ENCODE measurements around the gene BIRC3. TPM values are rescaled to one million over a fixed set of nuclear protein-coding genes. Genes with fewer than 3 reads are reported as not detected.
"Not testable (repeated sequence)": the region's sequence is repeated elsewhere in the genome, so short reads cannot be mapped to it uniquely, and the experiment has no call there.

The BIRC3 gene
- total RNA-seq, 1 donor from 2014 or later = 1.6 TPM

GRCh38 chr11:102293873-102294601 is 23.2 kb upstream of the BIRC3 start:
- Histone ChIP-seq H3K4me3 (ENCODE audit: low read length in 3 of 3) (no peak overlapping the region), H3K27me3 (ENCODE audit: control insufficient read depth in 3 of 3, insufficient read depth in 3 of 3, low read length in 3 of 3) (no peaks in the 10 kb centered on the region), H3K9me3 (ENCODE audit: control insufficient read depth in 3 of 3, low read length in 3 of 3) (no peaks in the 10 kb centered on the region), H3K4me1 (ENCODE audit: control insufficient read depth in 3 of 3, insufficient read depth in 3 of 3, low read length in 3 of 3) (peaks cover 0 to 4% (median 0%) of the 10 kb centered on the region in 3 donors), H3K9ac (ENCODE audit: low read depth in 1 of 3, low read length in 3 of 3) (no peak overlapping the region), H3K36me3 (ENCODE audit: control insufficient read depth in 3 of 3, insufficient read depth in 3 of 3, low read length in 3 of 3) (no peaks in the 10 kb centered on the region), H3K27ac (ENCODE audit: low read depth, low read length) (no peak overlapping the region)

- Histone ChIP-seq H3K27ac (ENCODE audit: low read depth, low read length) (no peak overlapping the region), H3K9me3 (ENCODE audit: control insufficient read depth in 3 of 3, low read length in 3 of 3) (no peaks in the 10 kb centered on the region), H3K27me3 (ENCODE audit: control insufficient read depth in 3 of 3, insufficient read depth in 3 of 3, low read length in 3 of 3) (no peaks in the 10 kb centered on the region), H3K36me3 (ENCODE audit: control insufficient read depth in 3 of 3, insufficient read depth in 3 of 3, low read length in 3 of 3) (no peaks in the 10 kb centered on the region), H3K4me3 (ENCODE audit: low read length in 3 of 3) (no peak overlapping the region), H3K4me1 (ENCODE audit: control insufficient read depth in 3 of 3, insufficient read depth in 3 of 3, low read length in 3 of 3) (peaks cover 0 to 4% (median 0%) of the 10 kb centered on the region in 3 donors), H3K9ac (ENCODE audit: low read depth in 1 of 3, low read length in 3 of 3) (no peak overlapping the region)
Observed at GRCh38 chr11:102295045-102295444, 22.2 kb upstream of the BIRC3 start.

GRCh38 chr11:102296757-102297156 is 20.5 kb upstream of the BIRC3 start:
- H3K9ac ChIP-seq (ENCODE audit: low read depth in 1 of 3, low read length in 3 of 3); H3K27ac ChIP-seq (ENCODE audit: low read depth, low read length); H3K4me3 ChIP-seq (ENCODE audit: low read length in 3 of 3); H3K27me3 ChIP-seq (ENCODE audit: control insufficient read depth in 3 of 3, insufficient read depth in 3 of 3, low read length in 3 of 3); H3K9me3 ChIP-seq (ENCODE audit: control insufficient read depth in 3 of 3, low read length in 3 of 3); H3K4me1 ChIP-seq (ENCODE audit: control insufficient read depth in 3 of 3, insufficient read depth in 3 of 3, low read length in 3 of 3); H3K36me3 ChIP-seq (ENCODE audit: control insufficient read depth in 3 of 3, insufficient read depth in 3 of 3, low read length in 3 of 3): not testable (repeated sequence)

- H3K9me3 ChIP-seq (ENCODE audit: control insufficient read depth in 3 of 3, low read length in 3 of 3); H3K27ac ChIP-seq (ENCODE audit: low read depth, low read length); H3K4me3 ChIP-seq (ENCODE audit: low read length in 3 of 3); H3K27me3 ChIP-seq (ENCODE audit: control insufficient read depth in 3 of 3, insufficient read depth in 3 of 3, low read length in 3 of 3); H3K9ac ChIP-seq (ENCODE audit: low read depth in 1 of 3, low read length in 3 of 3); H3K4me1 ChIP-seq (ENCODE audit: control insufficient read depth in 3 of 3, insufficient read depth in 3 of 3, low read length in 3 of 3); H3K36me3 ChIP-seq (ENCODE audit: control insufficient read depth in 3 of 3, insufficient read depth in 3 of 3, low read length in 3 of 3): not testable (repeated sequence)
Observed at GRCh38 chr11:102300837-102301236, 16.4 kb upstream of the BIRC3 start.

GRCh38 chr11:102302241-102302640 is 15.0 kb upstream of the BIRC3 start:
- Histone ChIP-seq H3K4me3 (ENCODE audit: low read length in 3 of 3) (no peak overlapping the region), H3K27ac (ENCODE audit: low read depth, low read length) (no peak overlapping the region), H3K36me3 (ENCODE audit: control insufficient read depth in 3 of 3, insufficient read depth in 3 of 3, low read length in 3 of 3) (no peaks in the 10 kb centered on the region), H3K9me3 (ENCODE audit: control insufficient read depth in 3 of 3, low read length in 3 of 3) (peaks cover 0 to 2% (median 0%) of the 10 kb centered on the region in 3 donors), H3K27me3 (ENCODE audit: control insufficient read depth in 3 of 3, insufficient read depth in 3 of 3, low read length in 3 of 3) (no peaks in the 10 kb centered on the region), H3K9ac (ENCODE audit: low read depth in 1 of 3, low read length in 3 of 3) (no peak overlapping the region), H3K4me1 (ENCODE audit: control insufficient read depth in 3 of 3, insufficient read depth in 3 of 3, low read length in 3 of 3) (peaks cover 0 to 3% (median 0%) of the 10 kb centered on the region in 3 donors)

- Histone ChIP-seq H3K9me3 (ENCODE audit: control insufficient read depth in 3 of 3, low read length in 3 of 3) (peaks cover 0 to 2% (median 0%) of the 10 kb centered on the region in 3 donors), H3K27ac (ENCODE audit: low read depth, low read length) (no peak overlapping the region), H3K27me3 (ENCODE audit: control insufficient read depth in 3 of 3, insufficient read depth in 3 of 3, low read length in 3 of 3) (no peaks in the 10 kb centered on the region), H3K36me3 (ENCODE audit: control insufficient read depth in 3 of 3, insufficient read depth in 3 of 3, low read length in 3 of 3) (no peaks in the 10 kb centered on the region), H3K4me1 (ENCODE audit: control insufficient read depth in 3 of 3, insufficient read depth in 3 of 3, low read length in 3 of 3) (peaks cover 0 to 3% (median 0%) of the 10 kb centered on the region in 3 donors), H3K9ac (ENCODE audit: low read depth in 1 of 3, low read length in 3 of 3) (no peak overlapping the region), H3K4me3 (ENCODE audit: low read length in 3 of 3) (no peak overlapping the region)
Observed at GRCh38 chr11:102304686-102305085, 12.6 kb upstream of the BIRC3 start.

- Histone ChIP-seq H3K9me3 (ENCODE audit: control insufficient read depth in 3 of 3, low read length in 3 of 3) (peaks cover 0 to 2% (median 0%) of the 10 kb centered on the region in 3 donors), H3K4me3 (ENCODE audit: low read length in 3 of 3) (no peak overlapping the region), H3K27me3 (ENCODE audit: control insufficient read depth in 3 of 3, insufficient read depth in 3 of 3, low read length in 3 of 3) (no peaks in the 10 kb centered on the region), H3K27ac (ENCODE audit: low read depth, low read length) (no peak overlapping the region), H3K36me3 (ENCODE audit: control insufficient read depth in 3 of 3, insufficient read depth in 3 of 3, low read length in 3 of 3) (no peaks in the 10 kb centered on the region), H3K9ac (ENCODE audit: low read depth in 1 of 3, low read length in 3 of 3) (no peak overlapping the region), H3K4me1 (ENCODE audit: control insufficient read depth in 3 of 3, insufficient read depth in 3 of 3, low read length in 3 of 3) (peaks cover 0 to 3% (median 0%) of the 10 kb centered on the region in 3 donors)
Observed at GRCh38 chr11:102305352-102306047, 11.8 kb upstream of the BIRC3 start.

- Histone ChIP-seq H3K36me3 (ENCODE audit: control insufficient read depth in 3 of 3, insufficient read depth in 3 of 3, low read length in 3 of 3) (no peaks in the 10 kb centered on the region), H3K4me1 (ENCODE audit: control insufficient read depth in 3 of 3, insufficient read depth in 3 of 3, low read length in 3 of 3) (peaks cover 0 to 3% (median 0%) of the 10 kb centered on the region in 3 donors), H3K27ac (ENCODE audit: low read depth, low read length) (no peak overlapping the region), H3K9ac (ENCODE audit: low read depth in 1 of 3, low read length in 3 of 3) (no peak overlapping the region), H3K9me3 (ENCODE audit: control insufficient read depth in 3 of 3, low read length in 3 of 3) (peaks cover 0 to 2% (median 0%) of the 10 kb centered on the region in 3 donors), H3K4me3 (ENCODE audit: low read length in 3 of 3) (no peak overlapping the region), H3K27me3 (ENCODE audit: control insufficient read depth in 3 of 3, insufficient read depth in 3 of 3, low read length in 3 of 3) (no peaks in the 10 kb centered on the region)
Observed at GRCh38 chr11:102306048-102306597, 11.2 kb upstream of the BIRC3 start.

GRCh38 chr11:102306817-102307726 is 10.2 kb upstream of the BIRC3 start:
- no peak overlapping the region for H3K27ac ChIP-seq (ENCODE audit: low read depth, low read length)

More at GRCh38 chr11:102306817-102307726, 10.2 kb upstream of the BIRC3 start:
- Histone ChIP-seq H3K4me3 (ENCODE audit: low read length in 3 of 3) (no peak overlapping the region), H3K9ac (ENCODE audit: low read depth in 1 of 3, low read length in 3 of 3) (no peak overlapping the region), H3K36me3 (ENCODE audit: control insufficient read depth in 3 of 3, insufficient read depth in 3 of 3, low read length in 3 of 3) (no peaks in the 10 kb centered on the region), H3K9me3 (ENCODE audit: control insufficient read depth in 3 of 3, low read length in 3 of 3) (no peaks in the 10 kb centered on the region), H3K27me3 (ENCODE audit: control insufficient read depth in 3 of 3, insufficient read depth in 3 of 3, low read length in 3 of 3) (no peaks in the 10 kb centered on the region), H3K4me1 (ENCODE audit: control insufficient read depth in 3 of 3, insufficient read depth in 3 of 3, low read length in 3 of 3) (peaks cover 0 to 3% (median 0%) of the 10 kb centered on the region in 3 donors)

Measured in skeletal muscle tissue (tissue), 4 donors.